Cardiac muscle cell (in vitro differentiated cells and primary cell): ENCODE data around the gene CD207. TPM values are rescaled to one million over a fixed set of nuclear protein-coding genes. Genes with fewer than 3 reads are reported as not detected.

Experiments
- DNase-seq, 2 donors: peaks; one replicate each; pipeline versions ENCODE4 v3.0.0 to v3.0.0-alpha.2; 2010 to 2017; ENCODE audit warnings: low read depth in 1 of 2, low spot score in 1 of 2
- H3K27ac ChIP-seq: fragments of 200-600 bp; sonication (generic); 2 replicates; pipeline ENCODE4 v1.5.1; 2016
- H3K27me3 ChIP-seq: fragments of 200-600 bp; sonication (generic); 2 replicates; pipeline ENCODE4 v1.6.0; 2016; ENCODE audit warnings: control low read depth
- H3K36me3 ChIP-seq: fragments of 200-600 bp; sonication (generic); 2 replicates; pipeline ENCODE4 v1.5.1; 2016; ENCODE audit warnings: control low read depth
- H3K4me1 ChIP-seq: fragments of 200-600 bp; sonication (generic); 2 replicates; pipeline ENCODE4 v1.8.1; 2017; ENCODE audit warnings: low read depth, mild to moderate bottlenecking, mixed run types
- H3K4me3 ChIP-seq: fragments of 200-600 bp; sonication (generic); 2 replicates; pipeline ENCODE4 v1.5.1; 2016; ENCODE audit warnings: mild to moderate bottlenecking
- H3K9me3 ChIP-seq: fragments of 200-600 bp; sonication (generic); 2 replicates; pipeline ENCODE4 v1.5.1; 2017; ENCODE audit warnings: low read depth, mild to moderate bottlenecking, control low read depth
- polyA plus RNA-seq: library from polyadenylated mRNA; unstranded; fragments of >200 nt; fragmentation: Nextera tagmentation; extraction: Ambion mirVana; gene quantifications from 2 replicates; pipeline ENCODE4 v1.2.1, GENCODE V29; 2016
- total RNA-seq: library from RNA; depleted of rRNA; stranded (reverse); fragments of >200 nt; gene quantifications from 2 replicates; pipeline ENCODE4 v1.2.3, GENCODE V29; 2016
- TF ChIP-seq, protein P1 (sequence below): IDR thresholded peaks from 2 replicates; pipeline ENCODE4 v1.5.1; 2012; ENCODE audit warnings: low read depth, mild to moderate bottlenecking, low read length

CD207 gene
- total and polyA plus RNA-seq, 2 experiments from 2014 or later, result not detected

DNA sequence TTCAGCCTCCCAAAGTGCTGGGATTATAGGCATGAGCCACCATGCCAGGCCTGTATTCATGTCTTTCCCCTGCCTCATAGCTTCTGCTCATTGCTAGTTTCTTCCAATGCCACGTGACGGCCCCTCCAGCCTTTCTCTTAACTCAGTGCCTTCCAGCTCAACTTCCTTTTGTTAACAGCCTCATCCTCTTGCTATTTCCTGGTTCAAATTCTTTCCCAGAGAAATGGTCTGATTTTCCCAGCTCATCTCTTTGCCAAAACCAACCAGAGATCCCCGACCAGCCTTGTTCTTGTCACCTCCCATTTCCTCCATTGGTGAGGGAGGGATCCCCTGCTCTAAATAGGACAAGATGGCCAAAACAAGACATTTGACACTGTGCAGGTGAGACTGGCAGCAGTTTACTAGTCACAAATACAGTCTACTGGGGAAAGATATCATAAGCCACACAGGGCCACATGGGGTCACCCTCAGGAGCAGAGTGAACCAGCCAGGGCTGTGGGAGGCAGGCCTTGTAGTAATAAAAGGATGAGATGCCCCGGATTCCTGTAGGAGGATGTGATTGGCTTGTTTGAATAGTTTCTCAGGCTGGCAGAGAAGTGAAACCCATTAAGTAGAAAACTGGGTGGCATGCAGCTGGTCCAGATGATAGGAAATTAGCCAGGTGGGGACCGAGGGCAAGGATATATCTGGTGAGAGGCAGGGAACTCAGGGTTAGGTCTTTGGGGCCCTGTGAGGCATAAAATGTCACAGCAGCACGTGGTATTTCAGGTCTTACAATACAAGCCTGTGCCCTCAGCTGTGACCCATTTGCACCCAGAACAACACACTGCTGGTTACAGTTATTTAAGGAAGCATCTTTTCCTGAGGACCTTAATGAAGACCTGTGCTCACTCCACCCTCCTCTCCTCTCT, 6.4 kb downstream of the CD207 start:
- TF ChIP-seq, protein P1, sequence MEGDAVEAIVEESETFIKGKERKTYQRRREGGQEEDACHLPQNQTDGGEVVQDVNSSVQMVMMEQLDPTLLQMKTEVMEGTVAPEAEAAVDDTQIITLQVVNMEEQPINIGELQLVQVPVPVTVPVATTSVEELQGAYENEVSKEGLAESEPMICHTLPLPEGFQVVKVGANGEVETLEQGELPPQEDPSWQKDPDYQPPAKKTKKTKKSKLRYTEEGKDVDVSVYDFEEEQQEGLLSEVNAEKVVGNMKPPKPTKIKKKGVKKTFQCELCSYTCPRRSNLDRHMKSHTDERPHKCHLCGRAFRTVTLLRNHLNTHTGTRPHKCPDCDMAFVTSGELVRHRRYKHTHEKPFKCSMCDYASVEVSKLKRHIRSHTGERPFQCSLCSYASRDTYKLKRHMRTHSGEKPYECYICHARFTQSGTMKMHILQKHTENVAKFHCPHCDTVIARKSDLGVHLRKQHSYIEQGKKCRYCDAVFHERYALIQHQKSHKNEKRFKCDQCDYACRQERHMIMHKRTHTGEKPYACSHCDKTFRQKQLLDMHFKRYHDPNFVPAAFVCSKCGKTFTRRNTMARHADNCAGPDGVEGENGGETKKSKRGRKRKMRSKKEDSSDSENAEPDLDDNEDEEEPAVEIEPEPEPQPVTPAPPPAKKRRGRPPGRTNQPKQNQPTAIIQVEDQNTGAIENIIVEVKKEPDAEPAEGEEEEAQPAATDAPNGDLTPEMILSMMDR, result no peak
- Histone ChIP-seq H3K4me3 (no peak overlapping the region), H3K9me3 (no peaks in the 10 kb centered on the region), H3K36me3 (no peaks in the 10 kb centered on the region), H3K4me1 (no peaks in the 10 kb centered on the region), H3K27ac (no peak overlapping the region), H3K27me3 (no peaks in the 10 kb centered on the region)
- peak in 1 of 2 donors; percentile 53 for DNase-seq

- Histone ChIP-seq H3K27ac (no peak overlapping the region), H3K27me3 (no peaks in the 10 kb centered on the region), H3K4me1 (no peaks in the 10 kb centered on the region), H3K9me3 (no peaks in the 10 kb centered on the region), H3K4me3 (no peak overlapping the region), H3K36me3 (no peaks in the 10 kb centered on the region)
- DNase-seq, result no peak
- TF ChIP-seq, protein P1, result no peak
These were observed 7.5 kb downstream of the CD207 start for GRCh38 chr2:70828115-70828514.

DNA sequence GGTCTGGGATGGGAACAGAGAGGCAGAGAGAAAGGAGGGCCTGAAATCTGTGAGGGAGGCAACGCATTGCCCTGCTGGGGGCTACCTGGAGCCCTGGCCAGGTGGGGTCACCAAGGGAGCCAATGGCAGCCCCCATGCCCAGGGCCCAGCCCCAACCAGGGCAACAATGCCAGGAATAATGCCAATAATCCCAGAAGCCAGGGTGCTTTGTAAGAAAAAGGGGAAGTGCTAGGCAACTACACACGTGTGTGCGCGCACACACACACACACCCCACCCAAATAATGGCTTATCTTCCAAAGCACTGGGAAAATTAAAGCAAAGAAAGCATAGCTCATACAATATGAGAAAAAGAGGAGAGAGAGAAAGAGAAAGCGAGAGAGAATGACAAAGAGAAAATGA, 8.2 kb downstream of the CD207 start:
- Histone ChIP-seq H3K4me1 (no peaks in the 10 kb centered on the region), H3K27ac (no peak overlapping the region), H3K9me3 (no peaks in the 10 kb centered on the region), H3K27me3 (no peaks in the 10 kb centered on the region), H3K36me3 (no peaks in the 10 kb centered on the region), H3K4me3 (no peak overlapping the region)
- DNase-seq, result no peak
- TF ChIP-seq, protein P1, result no peak

DNA sequence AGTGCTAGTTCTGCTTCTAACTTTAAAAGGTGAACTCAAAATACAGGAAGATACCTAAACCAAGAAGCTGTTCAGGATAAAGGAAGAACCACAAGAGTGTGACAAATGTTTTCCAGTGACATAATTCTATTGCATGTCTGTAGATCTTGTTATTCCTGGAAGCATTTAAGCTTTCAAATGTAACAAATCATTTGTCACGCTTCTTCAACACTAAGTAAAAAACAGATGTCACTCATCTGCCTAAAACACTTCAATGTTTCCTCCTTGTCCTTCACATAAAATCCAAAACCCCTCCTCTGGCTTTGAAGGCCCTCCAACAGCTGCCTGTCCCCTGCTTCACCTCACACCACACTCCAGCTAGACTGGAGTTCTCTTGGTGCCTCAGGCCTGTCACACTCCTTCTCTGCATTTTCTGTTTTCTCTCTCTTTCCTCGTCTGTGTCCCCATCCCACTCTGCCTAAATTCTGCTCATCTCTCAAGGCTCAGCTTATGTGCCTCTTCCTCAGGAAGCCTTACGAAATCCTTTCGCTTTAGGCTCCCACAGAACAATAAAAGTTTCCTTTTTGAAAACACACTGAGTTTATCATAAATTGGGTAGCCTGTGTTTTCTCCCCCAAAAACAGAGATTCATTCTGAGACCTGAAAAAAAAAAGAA, 8.8 kb downstream of the CD207 start:
- no peak for DNase-seq
- Histone ChIP-seq H3K4me3 (no peak overlapping the region), H3K36me3 (no peaks in the 10 kb centered on the region), H3K4me1 (no peaks in the 10 kb centered on the region), H3K27me3 (no peaks in the 10 kb centered on the region), H3K9me3 (no peaks in the 10 kb centered on the region), H3K27ac (no peak overlapping the region)
- TF ChIP-seq, protein P1, result no peak

DNA sequence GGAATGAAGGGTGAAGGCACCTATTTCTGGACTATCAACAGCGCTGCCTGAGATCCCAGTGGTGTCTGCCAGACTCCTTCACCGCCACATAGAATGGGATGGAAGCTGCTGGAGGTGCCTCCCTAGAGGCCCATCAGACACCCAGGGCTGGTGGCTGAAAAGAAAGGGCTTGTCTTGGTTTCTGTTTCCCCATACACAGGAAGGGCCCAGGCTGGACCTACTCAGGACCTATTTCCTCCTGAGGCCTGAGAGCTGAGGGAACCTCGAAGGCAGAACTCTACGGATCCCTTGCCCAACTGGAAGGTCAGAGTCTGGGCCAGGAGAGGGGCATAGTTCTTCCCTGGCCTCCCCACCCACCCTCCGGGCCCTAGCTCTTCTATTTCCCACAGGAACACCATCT, 12.4 kb downstream of the CD207 start:
- Histone ChIP-seq H3K9me3 (no peaks in the 10 kb centered on the region), H3K27me3 (no peaks in the 10 kb centered on the region), H3K27ac (no peak overlapping the region), H3K4me1 (no peaks in the 10 kb centered on the region), H3K4me3 (no peak overlapping the region), H3K36me3 (no peaks in the 10 kb centered on the region)
- TF ChIP-seq, protein P1, result no peak
- no peak for DNase-seq
